Neuronal stem cell (in vitro differentiated cells): Measurements from ENCODE around the gene DVL2.

Experiments used
- DNase-seq: peaks from one replicate; pipeline ENCODE4 v3.0.0-alpha.2; 2013; ENCODE audit warnings: low spot score
- H2AFZ ChIP-seq: one replicate; pipeline ENCODE4 v1.6.1; 2013; ENCODE audit warnings: mild to moderate bottlenecking, low read length, inconsistent platforms
- H2AK5ac ChIP-seq: 2 replicates; pipeline ENCODE4 v1.6.1; 2013; ENCODE audit warnings: low read depth, mild to moderate bottlenecking, inconsistent platforms, low read length, moderate library complexity, mixed read lengths
- H2BK120ac ChIP-seq: 2 replicates; pipeline ENCODE4 v1.6.1; 2013; ENCODE audit warnings: low read depth, mild to moderate bottlenecking, inconsistent platforms, low read length, moderate library complexity, mixed read lengths
- H2BK12ac ChIP-seq: one replicate; pipeline ENCODE4 v1.6.1; 2013; ENCODE audit warnings: low read length, inconsistent platforms
- H2BK15ac ChIP-seq: 2 replicates; pipeline ENCODE4 v1.6.1; 2013; ENCODE audit warnings: mild to moderate bottlenecking, low read length, inconsistent platforms, mixed read lengths
- H2BK5ac ChIP-seq: one replicate; pipeline ENCODE4 v1.6.1; 2013; ENCODE audit warnings: inconsistent platforms, mild to moderate bottlenecking, low read length, moderate library complexity
- H3K14ac ChIP-seq: one replicate; pipeline ENCODE4 v1.6.1; 2013; ENCODE audit warnings: low read length, inconsistent platforms
- H3K18ac ChIP-seq: 2 replicates; pipeline ENCODE4 v1.6.1; 2013; ENCODE audit warnings: low read length, inconsistent platforms
- H3K23ac ChIP-seq: 2 replicates; pipeline ENCODE4 v1.6.1; 2013; ENCODE audit warnings: low read depth, mild to moderate bottlenecking, mixed read lengths, low read length, inconsistent platforms; ENCODE audit not compliant: poor library complexity
- H3K27ac ChIP-seq: replicated peaks from 3 replicates; pipeline ENCODE4 v1.5.1; 2013; ENCODE audit warnings: low read length, inconsistent platforms
- H3K27me3 ChIP-seq, 3 experiments: 2 replicates each; pipeline ENCODE4 v1.6.1; 2013; ENCODE audit warnings: low read length in 3 of 3, mild to moderate bottlenecking in 2 of 3, inconsistent platforms in 1 of 3, low read depth in 1 of 3, mixed read lengths in 1 of 3, moderate library complexity in 1 of 3; ENCODE audit not compliant: control insufficient read depth in 3 of 3, insufficient read depth in 3 of 3
- H3K36me3 ChIP-seq, 2 donors: replicated peaks in 1 of 2; 2 replicates each; pipeline ENCODE4 v1.6.1; 2013; ENCODE audit warnings: low read length in 2 of 2; ENCODE audit not compliant: control insufficient read depth in 2 of 2, insufficient read depth in 2 of 2
- H3K4ac ChIP-seq: 2 replicates; pipeline ENCODE4 v1.6.1; 2013; ENCODE audit warnings: inconsistent platforms, mild to moderate bottlenecking, low read length, moderate library complexity
- H3K4me1 ChIP-seq, 2 donors: 1 replicate in 1 of 2; 2 replicates in 1 of 2; pipeline ENCODE4 v1.6.1; 2013; ENCODE audit warnings: low read length in 2 of 2, low read depth in 1 of 2; ENCODE audit not compliant: control insufficient read depth in 2 of 2, insufficient read depth in 1 of 2
- H3K4me2 ChIP-seq: one replicate; pipeline ENCODE4 v1.6.1; 2013; ENCODE audit warnings: mild to moderate bottlenecking, low read length, inconsistent platforms; ENCODE audit not compliant: insufficient read depth, poor library complexity, severe bottlenecking
- H3K4me3 ChIP-seq, 2 donors: 2 replicates each; pipeline ENCODE4 v1.5.1; 2013; ENCODE audit warnings: low read length in 2 of 2, mild to moderate bottlenecking in 2 of 2, inconsistent platforms in 1 of 2, moderate library complexity in 1 of 2
- H3K79me1 ChIP-seq: one replicate; pipeline ENCODE4 v1.6.1; 2013; ENCODE audit warnings: low read depth, mild to moderate bottlenecking, inconsistent platforms, low read length, moderate library complexity
- H3K9ac ChIP-seq: one replicate; pipeline ENCODE4 v1.6.1; 2013; ENCODE audit warnings: mild to moderate bottlenecking, low read depth, low read length, inconsistent platforms; ENCODE audit not compliant: poor library complexity
- H3K9me3 ChIP-seq, 2 donors: replicated peaks in 1 of 2; 2 replicates each; pipeline versions ENCODE3 to v1.6.1; 2013; ENCODE audit warnings: low read length in 2 of 2, mild to moderate bottlenecking in 2 of 2, inconsistent platforms in 1 of 2, low read depth in 1 of 2, mixed read lengths in 1 of 2, moderate library complexity in 1 of 2; ENCODE audit not compliant: control insufficient read depth in 2 of 2, insufficient read depth in 1 of 2
- H4K8ac ChIP-seq: one replicate; pipeline ENCODE4 v1.6.1; 2013; ENCODE audit warnings: low read depth, mild to moderate bottlenecking, inconsistent platforms, low read length, moderate library complexity
- H4K91ac ChIP-seq: one replicate; pipeline ENCODE4 v1.6.1; 2013; ENCODE audit warnings: low read length, low read depth, mild to moderate bottlenecking, inconsistent platforms; ENCODE audit not compliant: poor library complexity
- whole genome bisulfite sequencing, 2 donors: extraction: QIAGEN DNeasy Blood & Tissue Kit; methylation state at CpG; one replicate each; pipeline ENCODE4 v1.1.7; 2013; ENCODE audit warnings: missing lambda C conversion rate in 2 of 2, mixed read lengths in 1 of 2; ENCODE audit not compliant: insufficient read length in 2 of 2, insufficient replicate concordance in 1 of 2; ENCODE audit errors: extremely low coverage in 2 of 2; 5-methylcytosine and 5-hydroxymethylcytosine counted together

The DVL2 gene

DNA sequence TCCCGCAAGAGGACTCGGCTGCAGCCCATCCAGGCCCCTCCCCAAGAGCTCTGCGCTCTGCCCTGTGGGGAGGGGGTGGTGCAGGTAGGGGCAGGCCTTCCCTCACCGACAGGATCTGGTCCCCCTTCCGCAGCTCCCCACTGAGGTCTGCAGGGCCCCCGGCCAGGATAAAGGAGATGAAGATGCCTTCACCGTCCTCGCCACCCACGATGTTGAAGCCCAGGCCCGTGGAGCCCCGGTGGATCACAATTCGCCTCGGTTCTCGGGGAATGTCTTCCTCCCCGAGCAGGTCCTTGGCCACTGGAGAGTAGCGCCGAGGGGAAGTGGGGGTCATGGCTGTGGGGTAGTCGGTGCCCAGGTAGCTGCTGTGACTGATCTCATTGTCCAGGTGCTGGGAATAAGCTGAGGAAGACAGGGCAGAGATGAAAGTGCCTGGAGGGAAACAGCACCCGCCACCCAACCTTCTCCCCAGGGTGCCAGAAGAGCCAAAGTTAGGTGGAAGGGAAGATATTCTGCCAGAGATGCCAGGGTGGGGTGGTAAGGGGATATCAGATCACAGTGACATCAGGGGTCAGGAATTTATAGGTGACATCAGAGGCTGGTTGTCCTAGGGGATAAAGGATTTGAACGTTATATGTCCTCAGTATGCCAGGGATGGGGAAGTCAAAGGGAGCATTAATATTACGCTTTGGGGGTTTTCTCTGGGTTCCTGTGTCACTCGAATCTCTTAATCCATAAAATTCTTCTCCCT lies 37.5 kb downstream of the DVL2 start:
- no peak overlapping the region for H3K4me3 ChIP-seq
- H3K9ac ChIP-seq: no peak overlapping the region
- H4K91ac ChIP-seq: no peak overlapping the region
- H2AFZ ChIP-seq: no peak overlapping the region
- no peak overlapping the region for H4K8ac ChIP-seq
- H3K4me1 ChIP-seq: no peaks in the 10 kb centered on the region
- no peak overlapping the region for H3K23ac ChIP-seq
- H3K18ac ChIP-seq: no peak overlapping the region
- H3K79me1 ChIP-seq: peaks cover 3% of the 10 kb centered on the region
- no peak overlapping the region for H2AK5ac ChIP-seq
- no peak overlapping the region for H3K14ac ChIP-seq
- no peak overlapping the region for H2BK15ac ChIP-seq
- H3K27me3 ChIP-seq: no peaks in the 10 kb centered on the region
- DNase-seq: no peak
- no peak overlapping the region for H2BK5ac ChIP-seq
- no peak overlapping the region for H3K4ac ChIP-seq
- H3K4me2 ChIP-seq: no peak overlapping the region
- WGBS, 2 donors: no CpG with 5 or more reads among the region's 22 CpGs
- peaks cover 50 to 85% of the 10 kb centered on the region in 2 donors for H3K36me3 ChIP-seq
- H2BK12ac ChIP-seq: no peak overlapping the region
- H2BK120ac ChIP-seq: no peak overlapping the region
- H3K9me3 ChIP-seq: no peaks in the 10 kb centered on the region
- H3K27ac ChIP-seq: no peak overlapping the region

GRCh38 chr17:7195971-7196370 lies 38.3 kb downstream of the DVL2 start:
- H2AFZ ChIP-seq: no peak overlapping the region
- no CpG with 5 or more reads among the region's 12 CpGs for WGBS, 2 donors
- no peaks in the 10 kb centered on the region for H3K27me3 ChIP-seq
- no peak overlapping the region for H4K91ac ChIP-seq
- peaks cover 3% of the 10 kb centered on the region for H3K79me1 ChIP-seq
- no peaks in the 10 kb centered on the region for H3K9me3 ChIP-seq
- no peak for DNase-seq
- H3K27ac ChIP-seq: no peak overlapping the region
- no peak overlapping the region for H4K8ac ChIP-seq
- no peak overlapping the region for H3K4ac ChIP-seq
- no peak overlapping the region for H3K4me2 ChIP-seq
- H2BK120ac ChIP-seq: no peak overlapping the region
- no peak overlapping the region for H3K4me3 ChIP-seq
- H3K36me3 ChIP-seq: peaks cover 53 to 85% of the 10 kb centered on the region in 2 donors
- no peak overlapping the region for H3K18ac ChIP-seq
- no peak overlapping the region for H2BK12ac ChIP-seq
- no peak overlapping the region for H2BK15ac ChIP-seq
- no peak overlapping the region for H2AK5ac ChIP-seq
- no peak overlapping the region for H3K9ac ChIP-seq
- H3K4me1 ChIP-seq: peaks cover 0 to 3% of the 10 kb centered on the region in 2 donors
- no peak overlapping the region for H3K23ac ChIP-seq
- no peak overlapping the region for H3K14ac ChIP-seq
- no peak overlapping the region for H2BK5ac ChIP-seq

DNA sequence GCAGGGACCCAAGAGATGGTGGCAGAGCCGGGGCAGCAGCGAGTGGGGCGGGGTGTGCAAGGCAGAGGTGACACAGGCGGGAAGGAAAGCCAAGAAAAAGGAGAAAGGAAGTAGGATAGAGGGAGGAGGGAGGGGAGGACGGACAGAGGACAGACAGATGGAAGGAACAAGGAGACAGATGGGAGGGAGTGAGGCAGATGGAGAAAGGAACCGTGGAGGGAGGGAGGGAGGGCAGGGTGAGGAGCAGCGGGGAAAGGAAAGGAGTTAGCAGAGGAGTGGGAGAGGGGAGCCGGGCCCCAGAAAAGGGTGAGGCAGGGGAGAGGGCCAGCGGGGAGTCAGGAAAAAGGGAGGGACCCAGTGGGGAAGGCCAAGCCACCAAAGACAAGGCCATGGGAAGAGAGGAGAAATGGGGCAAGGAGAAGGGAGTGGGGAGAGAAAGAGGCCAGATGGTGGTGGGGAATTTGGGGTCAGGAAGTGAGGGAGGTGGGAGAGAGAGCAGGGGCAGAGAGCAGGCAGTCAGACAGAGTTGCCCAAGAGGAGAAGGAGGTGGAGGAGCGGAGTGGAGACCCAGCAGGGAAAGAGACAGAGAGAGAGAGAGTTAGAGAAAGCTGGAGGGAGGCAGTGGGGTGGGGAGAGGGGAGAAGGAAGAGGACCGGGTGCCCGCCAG lies 41.9 kb downstream of the DVL2 start:
- peak overlapping the region; percentile 12 for H3K27ac ChIP-seq
- no peak overlapping the region for H4K8ac ChIP-seq
- H2AK5ac ChIP-seq: no peak overlapping the region
- DNase-seq: no peak
- H3K79me1 ChIP-seq: peaks cover 3% of the 10 kb centered on the region
- no peak overlapping the region for H3K14ac ChIP-seq
- no peak overlapping the region for H3K4me3 ChIP-seq
- H3K4me2 ChIP-seq: no peak overlapping the region
- no peak overlapping the region for H3K9ac ChIP-seq
- H3K18ac ChIP-seq: no peak overlapping the region
- peaks cover 0 to 5% of the 10 kb centered on the region in 2 donors for H3K4me1 ChIP-seq
- H3K9me3 ChIP-seq: no peaks in the 10 kb centered on the region
- no peak overlapping the region for H2BK12ac ChIP-seq
- no peak overlapping the region for H3K23ac ChIP-seq
- no CpG with 5 or more reads among the region's 12 CpGs for WGBS, 2 donors
- no peak overlapping the region for H2BK120ac ChIP-seq
- no peak overlapping the region for H2BK5ac ChIP-seq
- H3K27me3 ChIP-seq: no peaks in the 10 kb centered on the region
- H2AFZ ChIP-seq: no peak overlapping the region
- H4K91ac ChIP-seq: no peak overlapping the region
- peaks cover 55 to 92% of the 10 kb centered on the region in 2 donors for H3K36me3 ChIP-seq
- H2BK15ac ChIP-seq: no peak overlapping the region
- H3K4ac ChIP-seq: no peak overlapping the region

GRCh38 chr17:7191571-7192270 lies 42.6 kb downstream of the DVL2 start:
- Histone ChIP-seq H2BK5ac (no peak overlapping the region), H3K9me3 (no peaks in the 10 kb centered on the region), H2BK12ac (no peak overlapping the region), H3K14ac (no peak overlapping the region), H3K4me3 (no peak overlapping the region), H2AFZ (no peak overlapping the region), H3K4me2 (no peak overlapping the region), H3K4ac (no peak overlapping the region), H4K8ac (no peak overlapping the region), H4K91ac (no peak overlapping the region), H3K79me1 (peaks cover 3% of the 10 kb centered on the region), H2AK5ac (peak overlapping the region; percentile 81), H3K36me3 (peaks cover 52 to 85% of the 10 kb centered on the region in 2 donors), H3K23ac (no peak overlapping the region), H3K18ac (peak overlapping the region; percentile 71), H2BK120ac (no peak overlapping the region), H3K9ac (no peak overlapping the region), H3K4me1 (peaks cover 0 to 5% of the 10 kb centered on the region in 2 donors), H2BK15ac (no peak overlapping the region), H3K27me3 (no peaks in the 10 kb centered on the region), H3K27ac (peak overlapping the region; percentile 12)
- peak; percentile 73 for DNase-seq
- WGBS, 2 donors: no CpG with 5 or more reads among the region's 26 CpGs
